IMR-90 (cell line): ENCODE measurements around the gene CTNND2. TPM values are rescaled to one million over a fixed set of nuclear protein-coding genes. Genes with fewer than 3 reads are reported as not detected.

ENCODE experiments used
- ATAC-seq: fragments of 200-7000 bp; cut with Tn5 transposase; 2 replicates; pipeline ENCODE4 v1.9.1; 2020; ENCODE audit warnings: low read depth, mild to moderate bottlenecking, moderate library complexity
- BruUV-seq: library from RNA; stranded (reverse); fragments of 400-500 nt; replicated peaks from 2 replicates; lab custom pipeline; 2021; lab: Mats Ljungman, UMichigan
- CTCF ChIA-PET: fragments of 300-600 bp; formaldehyde crosslinking; extraction: SDS; loops from one replicate; lab custom pipeline; 2021; ENCODE audit warnings: antibody characterized with exemption; lab: Yijun Ruan, JAX
- POLR2A ChIA-PET: fragments of 300-600 bp; sonication (Branson Sonifier 250); formaldehyde crosslinking; loops from one replicate; lab custom pipeline; 2022; ENCODE audit warnings: antibody characterized with exemption; ENCODE audit not compliant: unreplicated experiment; lab: Charles Lee
- DNase-seq: peaks from one replicate; pipeline ENCODE4 v3.0.0; 2013
- H2AFZ ChIP-seq: replicated peaks from 2 replicates; pipeline ENCODE3; 2013; ENCODE audit warnings: low read length, mild to moderate bottlenecking; ENCODE audit not compliant: poor library complexity
- H2AK5ac ChIP-seq: 2 replicates; pipeline ENCODE4 v1.6.1; 2013; ENCODE audit warnings: low read depth, low read length, inconsistent platforms
- H2AK9ac ChIP-seq: replicated peaks from 2 replicates; pipeline ENCODE3; 2013; ENCODE audit warnings: mild to moderate bottlenecking, low read depth, low read length, moderate library complexity; ENCODE audit not compliant: poor library complexity
- H2BK120ac ChIP-seq: 2 replicates; pipeline ENCODE4 v1.6.1; 2013; ENCODE audit warnings: low read depth, low read length, inconsistent platforms
- H2BK15ac ChIP-seq: 3 replicates; pipeline ENCODE4 v1.6.1; 2013; ENCODE audit warnings: low read depth, low read length, inconsistent platforms
- H2BK20ac ChIP-seq: 2 replicates; pipeline ENCODE4 v1.6.1; 2013; ENCODE audit warnings: low read depth, mild to moderate bottlenecking, inconsistent platforms, low read length, moderate library complexity
- H2BK5ac ChIP-seq: 2 replicates; pipeline ENCODE4 v1.6.1; 2013; ENCODE audit warnings: mild to moderate bottlenecking, low read depth, low read length, inconsistent platforms; ENCODE audit not compliant: poor library complexity, severe bottlenecking
- H3K14ac ChIP-seq: replicated peaks from 2 replicates; pipeline ENCODE4 v1.6.1; 2013; ENCODE audit warnings: low read depth, low read length, inconsistent platforms
- H3K18ac ChIP-seq: 2 replicates; pipeline ENCODE4 v1.6.1; 2013; ENCODE audit warnings: low read depth, low read length, control low read depth
- H3K23ac ChIP-seq: 2 replicates; pipeline ENCODE4 v1.6.1; 2013; ENCODE audit warnings: low read depth, low read length, inconsistent platforms
- H3K27ac ChIP-seq: 2 replicates; pipeline ENCODE4 v1.5.1; 2013; ENCODE audit warnings: mild to moderate bottlenecking, control low read depth, low read length; ENCODE audit not compliant: insufficient read depth
- H3K27me3 ChIP-seq: 2 replicates; pipeline ENCODE4 v1.6.1; 2013; ENCODE audit warnings: low read length; ENCODE audit not compliant: control insufficient read depth, insufficient read depth
- H3K36me3 ChIP-seq: 2 replicates; pipeline ENCODE4 v1.6.1; 2013; ENCODE audit warnings: low read length, mixed read lengths; ENCODE audit not compliant: control insufficient read depth, insufficient read depth
- H3K4ac ChIP-seq: 2 replicates; pipeline ENCODE4 v1.6.1; 2013; ENCODE audit warnings: low read depth, low read length, inconsistent platforms
- H3K4me1 ChIP-seq: 2 replicates; pipeline ENCODE4 v1.6.1; 2013; ENCODE audit warnings: low read length, mixed read lengths; ENCODE audit not compliant: control insufficient read depth, insufficient read depth
- H3K4me2 ChIP-seq: 2 replicates; pipeline ENCODE4 v1.6.1; 2013; ENCODE audit warnings: low read depth, mild to moderate bottlenecking, control low read depth, low read length, moderate library complexity
- H3K4me3 ChIP-seq: 2 replicates; pipeline ENCODE4 v1.5.1; 2013; ENCODE audit warnings: low read depth, mild to moderate bottlenecking, control low read depth, low read length, moderate library complexity; ENCODE audit not compliant: insufficient read depth
- H3K56ac ChIP-seq: 2 replicates; pipeline ENCODE4 v1.6.1; 2013; ENCODE audit warnings: low read length, inconsistent platforms; ENCODE audit not compliant: insufficient read depth; ENCODE audit errors: extremely low read depth
- H3K79me1 ChIP-seq, 2 experiments: 2 replicates each; pipeline ENCODE4 v1.6.1; 2013; ENCODE audit warnings: low read length in 2 of 2, inconsistent platforms in 1 of 2, low read depth in 1 of 2
- H3K9ac ChIP-seq: 2 replicates; pipeline ENCODE4 v1.6.1; 2013; ENCODE audit warnings: low read depth, low read length, control low read depth
- H3K9me1 ChIP-seq: 2 replicates; pipeline ENCODE4 v1.6.1; 2013; ENCODE audit warnings: low read length, inconsistent platforms; ENCODE audit not compliant: insufficient read depth
- H3K9me3 ChIP-seq: 2 replicates; pipeline ENCODE4 v1.6.1; 2013; ENCODE audit warnings: low read length; ENCODE audit not compliant: control insufficient read depth, insufficient read depth
- H4K20me1 ChIP-seq: 2 replicates; pipeline ENCODE4 v1.6.1; 2013; ENCODE audit warnings: low read length, inconsistent platforms; ENCODE audit not compliant: insufficient read depth
- H4K5ac ChIP-seq: 2 replicates; pipeline ENCODE4 v1.6.1; 2013; ENCODE audit warnings: mild to moderate bottlenecking, low read depth, low read length, control low read depth
- H4K8ac ChIP-seq, 2 experiments: 2 replicates each; pipeline ENCODE4 v1.6.1; 2013; ENCODE audit warnings: low read depth in 2 of 2, low read length in 2 of 2, control low read depth in 1 of 2, inconsistent platforms in 1 of 2
- H4K91ac ChIP-seq: 2 replicates; pipeline ENCODE4 v1.6.1; 2013; ENCODE audit warnings: low read depth, low read length, inconsistent platforms; ENCODE audit not compliant: insufficient read depth
- MAZ ChIP-seq: IDR thresholded peaks from 2 replicates; pipeline ENCODE4 v1.6.1; 2012; ENCODE audit warnings: low read depth, mild to moderate bottlenecking, low read length, improper control_type of control experiment, moderate library complexity, borderline replicate concordance
- NFE2L2 ChIP-seq: fragments of 150-350 bp; IDR thresholded peaks from 2 replicates; pipeline ENCODE4 v1.6.1; 2016; ENCODE audit warnings: low read depth, mild to moderate bottlenecking, low read length
- POLR2A ChIP-seq: IDR thresholded peaks from 2 replicates; pipeline ENCODE4 v1.6.1; 2012; ENCODE audit warnings: mild to moderate bottlenecking, low read depth, low read length
- dilution Hi-C: fragments of 300-500 bp; cut with HindIII; formaldehyde crosslinking; loops from one replicate; pipeline ENCODE4 v1.14.3; 2018; ENCODE audit warnings: low sequenced_read_pairs; ENCODE audit not compliant: unreplicated experiment
- in situ Hi-C: fragments of 300-500 bp; cut with MboI; formaldehyde crosslinking; loops from 3 replicates; pipeline ENCODE4 v1.14.3; 2019; ENCODE audit warnings: low sequenced_read_pairs, inconsistent platforms, mixed read lengths
- intact Hi-C: fragments of 100-400 bp; cut with micrococcal nuclease; formaldehyde crosslinking; loops from 2 replicates; pipeline ENCODE4 v1.10.0; 2022
- polyA plus RNA-seq, 3 experiments: library from polyadenylated mRNA; depleted of rRNA; stranded (reverse); fragments of >200 nt; gene quantifications; 2 replicates each; pipeline ENCODE4 v1.2.3, GENCODE V29; 2012; ENCODE audit warnings: low replicate concordance in 1 of 3
- total RNA-seq: library from RNA; depleted of rRNA; stranded (reverse); fragments of >200 nt; gene quantifications from 2 replicates; pipeline ENCODE4 v1.2.3, GENCODE V29; 2012

CTNND2 gene
- total and polyA plus RNA-seq, 2 of the 4 experiments (the other 2 are of a cell fraction), result not detected

DNA sequence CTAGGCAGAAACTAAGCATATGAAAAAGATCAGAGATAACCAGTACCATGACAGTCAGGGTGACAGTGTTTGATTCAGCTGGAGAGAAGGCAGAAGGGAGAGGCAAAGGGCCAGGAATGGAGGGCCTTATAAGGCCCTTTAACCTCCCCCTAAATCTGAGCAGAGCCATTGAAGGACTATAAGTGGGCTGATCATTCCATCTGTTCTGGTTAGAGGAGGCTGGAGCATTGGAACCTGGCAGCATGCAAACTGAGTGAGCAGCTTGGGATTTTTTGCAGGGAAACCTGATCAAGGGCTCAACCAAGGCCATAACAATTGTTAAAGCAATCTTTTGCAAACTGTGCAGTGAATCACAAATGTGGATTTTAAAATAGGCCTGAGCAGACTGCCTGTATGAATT, 968.7 kb downstream of the CTNND2 start:
- H3K36me3 ChIP-seq, result no peaks in the 10 kb centered on the region
- no peak overlapping the region for H3K27ac ChIP-seq
- no peak overlapping the region for H3K4ac ChIP-seq
- H3K18ac ChIP-seq, result no peak overlapping the region
- ChIA-PET CTCF (no interaction called here), POLR2A (no interaction called here)
- no peak overlapping the region for H2BK5ac ChIP-seq
- no peak overlapping the region for H2AFZ ChIP-seq
- BruUV-seq, result no TSS peak
- no peak overlapping the region for H2BK20ac ChIP-seq
- no peak overlapping the region for H3K14ac ChIP-seq
- no peak overlapping the region for H4K5ac ChIP-seq
- in situ Hi-C loops (no loop called here), dilution Hi-C loops (no loop called here), intact Hi-C loops (no loop called here)
- H3K4me2 ChIP-seq, result no peak overlapping the region
- TF ChIP-seq MAZ (no peak), POLR2A (no peak), NFE2L2 (no peak)
- no peak overlapping the region for H2BK120ac ChIP-seq
- no peaks in the 10 kb centered on the region for H3K9me1 ChIP-seq
- H3K27me3 ChIP-seq, result peaks cover 28% of the 10 kb centered on the region
- no peak overlapping the region for H3K23ac ChIP-seq
- no peaks in the 10 kb centered on the region for H4K20me1 ChIP-seq
- DNase-seq (no peak), ATAC-seq (no peak)
- no peak overlapping the region for H2AK9ac ChIP-seq
- no peak overlapping the region for H3K4me3 ChIP-seq
- H3K9ac ChIP-seq, result no peak overlapping the region
- no peaks in the 10 kb centered on the region for H3K79me1 ChIP-seq
- H3K9me3 ChIP-seq, result no peaks in the 10 kb centered on the region
- H4K91ac ChIP-seq, result no peak overlapping the region
- no peak overlapping the region for H3K56ac ChIP-seq
- H3K4me1 ChIP-seq, result no peaks in the 10 kb centered on the region
- no peak overlapping the region for H4K8ac ChIP-seq
- no peak overlapping the region for H2BK15ac ChIP-seq
- no peak overlapping the region for H2AK5ac ChIP-seq
